Calu3 (cell line): ENCODE measurements around the gene ZNF431. TPM values are rescaled to one million over a fixed set of nuclear protein-coding genes. Genes with fewer than 3 reads are reported as not detected.
"Not testable (repeated sequence)": the region's sequence is repeated elsewhere in the genome, so short reads cannot be mapped to it uniquely, and the experiment has no call there.

ENCODE experiments used
- BruUV-seq: library from RNA; stranded (reverse); fragments of 400-500 nt; replicated peaks from 2 replicates; lab custom pipeline; 2021; lab: Mats Ljungman, UMichigan
- CTCF ChIA-PET: fragments of 300-600 bp; sonication (Branson Sonifier 250); formaldehyde crosslinking; loops from one replicate; lab custom pipeline; 2022; ENCODE audit warnings: antibody characterized with exemption; lab: Charles Lee
- DNase-seq: peaks from one replicate; pipeline ENCODE4 v3.0.0; 2022
- H3K27ac Mint-ChIP-seq: one replicate; pipeline ENCODE4 v1.8.0; 2022; ENCODE audit warnings: mixed read lengths; ENCODE audit not compliant: unreplicated experiment
- H3K27me3 Mint-ChIP-seq: one replicate; pipeline ENCODE4 v1.8.0; 2022; ENCODE audit warnings: mixed read lengths; ENCODE audit not compliant: unreplicated experiment
- H3K36me3 Mint-ChIP-seq: one replicate; pipeline ENCODE4 v1.8.0; 2022; ENCODE audit warnings: mild to moderate bottlenecking, moderate library complexity, mixed read lengths; ENCODE audit not compliant: insufficient read depth, unreplicated experiment
- H3K4me1 Mint-ChIP-seq: one replicate; pipeline ENCODE4 v1.8.0; 2022; ENCODE audit warnings: mild to moderate bottlenecking, low read depth, mixed read lengths; ENCODE audit not compliant: unreplicated experiment
- H3K4me3 Mint-ChIP-seq: one replicate; pipeline ENCODE4 v1.8.0; 2022; ENCODE audit warnings: mild to moderate bottlenecking, low read depth, moderate library complexity, mixed read lengths; ENCODE audit not compliant: unreplicated experiment
- H3K9me3 Mint-ChIP-seq: one replicate; pipeline ENCODE4 v1.8.0; 2022; ENCODE audit warnings: low read depth, mixed read lengths; ENCODE audit not compliant: unreplicated experiment
- intact Hi-C: fragments of 100-400 bp; cut with micrococcal nuclease; formaldehyde crosslinking; loops from one replicate; pipeline ENCODE4 v1.10.0; 2022; ENCODE audit not compliant: unreplicated experiment
- total RNA-seq: library from RNA; stranded (reverse); gene quantifications from 2 replicates; pipeline ENCODE4 v1.2.3, GENCODE V29; 2022
- TF ChIP-seq, protein P1 (sequence below): fragments of 200-600 bp; IDR thresholded peaks from one replicate; pipeline ENCODE4 v1.8.0; 2022; ENCODE audit warnings: antibody characterized with exemption; ENCODE audit not compliant: unreplicated experiment

Gene ZNF431
- total RNA-seq, 1 experiment from 2014 or later = 6.6 TPM

DNA sequence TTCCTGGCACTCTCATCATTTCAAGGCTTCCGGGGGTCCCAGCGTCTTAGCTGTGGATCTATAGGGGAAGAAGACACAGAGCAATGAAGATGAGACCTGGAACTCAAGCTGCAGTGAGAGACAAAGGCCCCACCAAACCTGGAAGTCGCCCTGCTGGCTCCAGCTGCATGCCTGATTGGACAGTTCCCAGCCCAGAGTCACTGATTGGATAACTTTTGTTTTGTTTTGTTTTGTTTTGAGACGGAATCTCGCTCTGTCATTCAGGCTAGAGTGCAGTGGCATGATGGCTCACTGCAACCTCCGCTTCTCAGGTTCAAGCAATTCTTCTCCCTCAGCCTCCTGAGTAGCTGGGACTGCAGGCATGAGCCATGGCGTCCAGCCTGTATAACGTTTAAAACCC, 6.4 kb upstream of the ZNF431 start:
- Mint-ChIP-seq H3K36me3 (no peaks in the 10 kb centered on the region), H3K27me3 (no peaks in the 10 kb centered on the region), H3K27ac (no peak overlapping the region), H3K9me3 (peaks cover 9% of the 10 kb centered on the region), H3K4me1 (no peaks in the 10 kb centered on the region), H3K4me3 (no peak overlapping the region)
- CTCF ChIA-PET = no interaction called here
- intact Hi-C loops = no loop called here
- BruUV-seq = no TSS peak
- no peak for DNase-seq
- TF ChIP-seq, protein P1, sequence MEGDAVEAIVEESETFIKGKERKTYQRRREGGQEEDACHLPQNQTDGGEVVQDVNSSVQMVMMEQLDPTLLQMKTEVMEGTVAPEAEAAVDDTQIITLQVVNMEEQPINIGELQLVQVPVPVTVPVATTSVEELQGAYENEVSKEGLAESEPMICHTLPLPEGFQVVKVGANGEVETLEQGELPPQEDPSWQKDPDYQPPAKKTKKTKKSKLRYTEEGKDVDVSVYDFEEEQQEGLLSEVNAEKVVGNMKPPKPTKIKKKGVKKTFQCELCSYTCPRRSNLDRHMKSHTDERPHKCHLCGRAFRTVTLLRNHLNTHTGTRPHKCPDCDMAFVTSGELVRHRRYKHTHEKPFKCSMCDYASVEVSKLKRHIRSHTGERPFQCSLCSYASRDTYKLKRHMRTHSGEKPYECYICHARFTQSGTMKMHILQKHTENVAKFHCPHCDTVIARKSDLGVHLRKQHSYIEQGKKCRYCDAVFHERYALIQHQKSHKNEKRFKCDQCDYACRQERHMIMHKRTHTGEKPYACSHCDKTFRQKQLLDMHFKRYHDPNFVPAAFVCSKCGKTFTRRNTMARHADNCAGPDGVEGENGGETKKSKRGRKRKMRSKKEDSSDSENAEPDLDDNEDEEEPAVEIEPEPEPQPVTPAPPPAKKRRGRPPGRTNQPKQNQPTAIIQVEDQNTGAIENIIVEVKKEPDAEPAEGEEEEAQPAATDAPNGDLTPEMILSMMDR = no peak

DNA sequence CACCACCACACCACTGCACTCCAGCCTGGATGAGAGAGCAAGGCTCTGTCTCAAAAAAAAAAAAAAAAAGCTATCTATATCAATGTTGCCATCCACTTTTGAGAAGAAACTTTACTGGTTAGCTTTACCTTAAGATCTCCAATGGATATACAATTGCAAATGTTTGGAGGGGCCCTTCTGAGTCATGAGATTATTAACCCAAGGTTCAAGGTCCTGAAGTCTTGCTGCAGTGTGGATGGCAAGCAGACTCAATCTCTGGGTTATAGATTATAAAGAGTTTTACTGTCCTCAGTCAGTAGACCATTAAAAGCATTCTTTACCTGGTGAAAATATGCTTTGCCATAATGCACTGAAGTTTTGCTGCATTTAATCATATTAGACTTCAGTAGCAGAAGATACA, 3.7 kb upstream of the ZNF431 start:
- H3K27ac Mint-ChIP-seq = no peak overlapping the region
- CTCF ChIA-PET = no interaction called here
- H3K4me1 Mint-ChIP-seq = no peaks in the 10 kb centered on the region
- TF ChIP-seq, protein P1 = no peak
- no peak overlapping the region for H3K4me3 Mint-ChIP-seq
- H3K36me3 Mint-ChIP-seq = peaks cover 14% of the 10 kb centered on the region
- no TSS peak for BruUV-seq
- H3K9me3 Mint-ChIP-seq = peaks cover 9% of the 10 kb centered on the region
- no peak for DNase-seq
- intact Hi-C loops = no loop called here
- no peaks in the 10 kb centered on the region for H3K27me3 Mint-ChIP-seq

DNA sequence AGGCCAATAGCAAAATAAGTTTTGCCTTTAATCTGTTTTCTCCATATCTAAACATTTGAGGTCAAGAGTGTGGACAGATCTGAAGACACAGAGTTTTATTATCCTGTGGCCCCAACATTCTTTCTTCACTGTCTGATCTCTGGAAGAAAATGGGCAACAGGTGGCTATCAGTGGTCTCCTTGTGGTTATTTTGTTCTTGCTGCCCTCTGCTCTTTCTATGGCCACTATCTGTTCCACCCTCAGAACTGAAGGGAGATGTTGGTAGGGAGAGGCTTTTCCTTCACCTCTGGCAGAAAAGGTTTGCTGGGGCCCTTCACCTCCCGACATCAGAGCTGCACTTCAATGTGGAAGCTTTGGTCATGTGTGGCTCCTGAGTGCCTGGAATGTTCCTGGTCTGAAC, 834 bp upstream of the ZNF431 start:
- CTCF ChIA-PET, DNase-seq, H3K27me3 Mint-ChIP-seq, BruUV-seq, H3K4me3 Mint-ChIP-seq, H3K9me3 Mint-ChIP-seq, H3K4me1 Mint-ChIP-seq, intact Hi-C loops, H3K27ac Mint-ChIP-seq: not testable (repeated sequence)
- H3K36me3 Mint-ChIP-seq = peaks cover 28% of the 10 kb centered on the region

DNA sequence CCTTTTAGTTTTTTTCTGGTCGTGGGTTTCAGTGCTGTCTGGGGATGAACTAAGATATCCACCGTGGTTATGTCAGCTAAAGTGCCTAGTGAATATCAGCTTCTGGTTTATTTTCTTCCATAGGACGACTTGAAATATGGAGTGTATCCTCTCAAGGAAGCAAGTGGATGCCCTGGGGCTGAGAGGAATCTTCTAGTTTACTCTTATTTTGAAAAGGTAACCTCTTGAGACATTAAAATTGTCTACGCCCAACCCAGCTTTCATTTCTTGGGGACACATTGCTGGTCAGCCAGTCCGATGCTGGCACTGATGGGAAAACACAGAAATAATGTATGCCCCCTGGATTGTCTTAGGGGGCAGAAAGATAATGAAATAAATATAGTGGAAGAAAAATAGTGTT, 1.6 kb downstream of the ZNF431 start:
- no peaks in the 10 kb centered on the region for H3K9me3 Mint-ChIP-seq
- intact Hi-C loops = no loop called here
- no peaks in the 10 kb centered on the region for H3K27me3 Mint-ChIP-seq
- TF ChIP-seq, protein P1 = no peak
- peak overlapping the region; percentile 90 for H3K4me3 Mint-ChIP-seq
- H3K4me1 Mint-ChIP-seq = no peaks in the 10 kb centered on the region
- BruUV-seq = no TSS peak
- no peak overlapping the region for H3K27ac Mint-ChIP-seq
- H3K36me3 Mint-ChIP-seq = peaks cover 37% of the 10 kb centered on the region
- CTCF ChIA-PET = no interaction called here
- DNase-seq = no peak

DNA sequence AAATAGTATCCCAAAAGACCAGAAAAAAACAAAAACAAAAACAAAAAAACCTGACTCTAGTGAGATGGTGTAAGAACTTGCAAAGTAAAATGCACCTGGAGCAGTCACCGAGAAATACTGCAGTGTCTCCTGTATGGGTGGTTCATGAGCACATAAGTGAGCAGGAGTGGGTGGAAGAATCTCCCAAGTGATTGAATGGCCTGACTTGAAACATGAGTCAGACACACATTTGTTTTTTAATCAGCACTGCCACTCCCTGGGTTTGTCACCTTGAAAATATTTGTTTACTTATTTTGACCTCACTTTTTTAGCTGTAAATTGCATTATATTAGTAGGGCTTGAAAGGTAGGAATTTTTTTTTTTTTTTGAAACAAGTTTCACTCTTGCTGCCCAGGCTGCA, 2.0 kb downstream of the ZNF431 start:
- no peaks in the 10 kb centered on the region for H3K4me1 Mint-ChIP-seq
- no TSS peak for BruUV-seq
- no peak overlapping the region for H3K4me3 Mint-ChIP-seq
- peaks cover 37% of the 10 kb centered on the region for H3K36me3 Mint-ChIP-seq
- TF ChIP-seq, protein P1 = no peak
- intact Hi-C loops = no loop called here
- H3K27ac Mint-ChIP-seq = no peak overlapping the region
- H3K9me3 Mint-ChIP-seq = no peaks in the 10 kb centered on the region
- no peak for DNase-seq
- H3K27me3 Mint-ChIP-seq = no peaks in the 10 kb centered on the region
- CTCF ChIA-PET = interaction anchor here (0.7 kb wide), 1 partner anchor 150 kb away, joined by 3 read pairs; no protein-coding TSS in a partner anchor
